WTC11 (cell line): ENCODE measurements around the gene PTPRN2. TPM values are rescaled to one million over a fixed set of nuclear protein-coding genes. Genes with fewer than 3 reads are reported as not detected.

Experiments
- ATAC-seq: fragments of 200-7000 bp; cut with Tn5 transposase; 2 replicates; pipeline ENCODE4 v1.10.0; 2021; ENCODE audit warnings: mild to moderate bottlenecking, moderate library complexity
- CTCF ChIA-PET: fragments of 300-600 bp; sonication (Branson Sonifier 250); formaldehyde crosslinking; loops from one replicate; lab custom pipeline; 2021; ENCODE audit warnings: antibody characterized with exemption; lab: Charles Lee
- POLR2A ChIA-PET: fragments of 350-600 bp; sonication (Branson Sonifier 250); formaldehyde crosslinking; loops from one replicate; lab custom pipeline; 2021; ENCODE audit warnings: antibody characterized with exemption; lab: Charles Lee
- DNase-seq: peaks from one replicate; pipeline ENCODE4 v3.0.0; 2021; ENCODE audit warnings: low spot score
- H3K27ac Mint-ChIP-seq: 2 replicates; pipeline ENCODE4 v1.8.0; 2021; ENCODE audit warnings: mixed read lengths
- H3K27me3 Mint-ChIP-seq: 2 replicates; pipeline ENCODE4 v1.8.0; 2021; ENCODE audit warnings: low read depth, mild to moderate bottlenecking, moderate library complexity, mixed read lengths
- H3K36me3 Mint-ChIP-seq: 2 replicates; pipeline ENCODE4 v1.8.0; 2021; ENCODE audit warnings: mixed read lengths
- H3K4me1 Mint-ChIP-seq: 2 replicates; pipeline ENCODE4 v1.8.0; 2022; ENCODE audit warnings: mixed read lengths
- H3K4me3 Mint-ChIP-seq: 2 replicates; pipeline ENCODE4 v1.8.0; 2021; ENCODE audit warnings: mild to moderate bottlenecking, moderate library complexity, mixed read lengths
- H3K9me3 Mint-ChIP-seq: 2 replicates; pipeline ENCODE4 v1.8.0; 2021; ENCODE audit warnings: mixed read lengths
- AR ChIP-seq: fragments of 250-450 bp; sonication (Bioruptor Pico); IDR thresholded peaks from 2 replicates; pipeline ENCODE4 v1.9.0; 2021; ENCODE audit warnings: mild to moderate bottlenecking
- ATF6 ChIP-seq: sonication (generic); formaldehyde crosslinking; IDR thresholded peaks from 2 replicates; pipeline ENCODE4 v1.8.1; 2023; ENCODE audit warnings: mild to moderate bottlenecking, missing genetic modification reagents
- CREB1 ChIP-seq: sonication (generic); formaldehyde crosslinking; IDR thresholded peaks from 2 replicates; pipeline ENCODE4 v1.8.0; 2023; ENCODE audit warnings: mild to moderate bottlenecking, missing genetic modification reagents
- E2F1 ChIP-seq: sonication (generic); formaldehyde crosslinking; IDR thresholded peaks from 2 replicates; pipeline ENCODE4 v1.8.0; 2022; ENCODE audit warnings: mild to moderate bottlenecking, missing genetic modification reagents
- FOXP1 ChIP-seq: sonication (generic); formaldehyde crosslinking; IDR thresholded peaks from 2 replicates; pipeline ENCODE4 v1.8.0; 2022; ENCODE audit warnings: missing genetic modification reagents, mild to moderate bottlenecking, moderate library complexity, borderline replicate concordance
- NFATC4 ChIP-seq: fragments of 250-450 bp; sonication (Bioruptor Pico); IDR thresholded peaks from 2 replicates; pipeline ENCODE4 v1.9.0; 2021; ENCODE audit warnings: mild to moderate bottlenecking
- NFE2L1 ChIP-seq: sonication (generic); formaldehyde crosslinking; IDR thresholded peaks from 2 replicates; pipeline ENCODE4 v1.8.1; 2023; ENCODE audit warnings: missing genetic modification reagents
- NFYB ChIP-seq: sonication (generic); formaldehyde crosslinking; conservative IDR thresholded peaks from 2 replicates; pipeline ENCODE4 v1.8.0; 2022; ENCODE audit warnings: low read depth, missing genetic modification reagents
- NR2C2 ChIP-seq: sonication (generic); formaldehyde crosslinking; IDR thresholded peaks from 2 replicates; pipeline ENCODE4 v1.8.0; 2022; ENCODE audit warnings: mild to moderate bottlenecking, missing genetic modification reagents
- NR3C1 ChIP-seq: sonication (generic); formaldehyde crosslinking; conservative IDR thresholded peaks from 2 replicates; pipeline ENCODE4 v1.8.1; 2023; ENCODE audit warnings: low read depth, mild to moderate bottlenecking, missing genetic modification reagents
- PRDM15 ChIP-seq: sonication (generic); formaldehyde crosslinking; IDR thresholded peaks from 2 replicates; pipeline ENCODE4 v1.8.0; 2022; ENCODE audit warnings: missing genetic modification reagents
- RORB ChIP-seq: fragments of 250-450 bp; sonication (Bioruptor Pico); IDR thresholded peaks from 2 replicates; pipeline ENCODE4 v1.9.0; 2021; ENCODE audit warnings: mild to moderate bottlenecking
- SOX15 ChIP-seq: fragments of 250-450 bp; sonication (Bioruptor Pico); IDR thresholded peaks from 2 replicates; pipeline ENCODE4 v1.9.0; 2021; ENCODE audit warnings: mild to moderate bottlenecking
- TCF7 ChIP-seq: sonication (generic); formaldehyde crosslinking; IDR thresholded peaks from 2 replicates; pipeline ENCODE4 v1.8.0; 2022; ENCODE audit warnings: mild to moderate bottlenecking, low read depth, missing genetic modification reagents, moderate library complexity
- TEAD1 ChIP-seq: sonication (generic); formaldehyde crosslinking; IDR thresholded peaks from 2 replicates; pipeline ENCODE4 v1.8.0; 2022; ENCODE audit warnings: mild to moderate bottlenecking, missing genetic modification reagents
- USF1 ChIP-seq: sonication (generic); formaldehyde crosslinking; IDR thresholded peaks from 2 replicates; pipeline ENCODE4 v1.8.0; 2022; ENCODE audit warnings: mild to moderate bottlenecking, missing genetic modification reagents
- USF2 ChIP-seq: sonication (generic); formaldehyde crosslinking; IDR thresholded peaks from 2 replicates; pipeline ENCODE4 v1.8.1; 2023; ENCODE audit warnings: mild to moderate bottlenecking, missing genetic modification reagents, moderate library complexity
- ZNF121 ChIP-seq: sonication (generic); formaldehyde crosslinking; IDR thresholded peaks from 2 replicates; pipeline ENCODE4 v1.8.0; 2023; ENCODE audit warnings: missing genetic modification reagents
- ZNF281 ChIP-seq: sonication (generic); formaldehyde crosslinking; IDR thresholded peaks from 2 replicates; pipeline ENCODE4 v1.8.0; 2023; ENCODE audit warnings: mild to moderate bottlenecking, missing genetic modification reagents
- ZNF416 ChIP-seq: fragments of 250-450 bp; sonication (Bioruptor Pico); IDR thresholded peaks from 2 replicates; pipeline ENCODE4 v1.9.0; 2021; ENCODE audit warnings: mild to moderate bottlenecking, inconsistent platforms
- ZNF423 ChIP-seq: fragments of 250-450 bp; sonication (Bioruptor Pico); IDR thresholded peaks from 2 replicates; pipeline ENCODE4 v2.1.2; 2022; ENCODE audit warnings: mild to moderate bottlenecking, moderate library complexity
- total RNA-seq: library from RNA; stranded (reverse); gene quantifications from 3 replicates; pipeline ENCODE4 v1.2.3, GENCODE V29; 2021

Gene PTPRN2
- total RNA-seq, 1 experiment from 2014 or later = 4.7 TPM

- Mint-ChIP-seq H3K27ac (peak overlapping the region; percentile 6; the same call in 1 of the 2 replicates), H3K4me3 (no peak overlapping the region), H3K9me3 (no peaks in the 10 kb centered on the region), H3K27me3 (peaks cover 5% of the 10 kb centered on the region), H3K4me1 (peaks cover 51% of the 10 kb centered on the region), H3K36me3 (no peaks in the 10 kb centered on the region)
- POLR2A ChIA-PET = no interaction called here
- no peak for ATAC-seq
- DNase-seq = no peak
- TF ChIP-seq NFATC4 (CRISPR knock-in tag) (no peak), FOXP1 (CRISPR knock-in tag) (no peak), NFE2L1 (CRISPR knock-in tag) (no peak), NFYB (no peak), SOX15 (CRISPR knock-in tag) (no peak), CREB1 (CRISPR knock-in tag) (no peak), NR3C1 (CRISPR knock-in tag) (no peak), E2F1 (CRISPR knock-in tag) (no peak), PRDM15 (no peak), TCF7 (CRISPR knock-in tag) (no peak), ATF6 (CRISPR knock-in tag) (no peak), NR2C2 (CRISPR knock-in tag) (no peak), USF1 (no peak)
- CTCF ChIA-PET = interaction anchor here (1.0 to 1.6 kb wide), 5 partner anchors 10 to 117 kb away, joined by 3 to 4 read pairs (median 3); no protein-coding TSS in a partner anchor
Measured at GRCh38 chr7:158562517-158562916, 25.1 kb downstream of the PTPRN2 start.

GRCh38 chr7:158561659-158562058 lies 26.0 kb downstream of the PTPRN2 start:
- no peak for ATAC-seq
- ChIA-PET POLR2A (no interaction called here), CTCF (interaction anchor here (0.6 to 1.6 kb wide), 4 partner anchors 12 to 116 kb away, joined by 3 to 4 read pairs (median 3); no protein-coding TSS in a partner anchor)
- Mint-ChIP-seq H3K4me1 (peaks cover 44% of the 10 kb centered on the region), H3K4me3 (no peak overlapping the region), H3K27me3 (no peaks in the 10 kb centered on the region), H3K9me3 (no peaks in the 10 kb centered on the region), H3K36me3 (no peaks in the 10 kb centered on the region), H3K27ac (no peak overlapping the region)
- no peak for DNase-seq
- no peak for TF ChIP-seq ZNF423
- TF ChIP-seq RORB = no peak
- no peak for TF ChIP-seq ZNF121 (CRISPR knock-in tag)
- TF ChIP-seq ZNF281 (CRISPR knock-in tag) = no peak
- TF ChIP-seq USF2 = no peak
- no peak for TF ChIP-seq TEAD1 (CRISPR knock-in tag)
- no peak for TF ChIP-seq AR (CRISPR knock-in tag)
- no peak for TF ChIP-seq ZNF416 (CRISPR knock-in tag)
